ENCODE results near the gene GABBR1.

- TF ChIP-seq RFX5 (IDR thresholded peaks at IDR 0.05; ENCODE audit: low read length) (no peak), TCF12 (IDR thresholded peaks at IDR 0.05) (no peak), MAX (IDR thresholded peaks at IDR 0.05; ENCODE audit: low read depth) (no peak), EP300 (IDR thresholded peaks at IDR 0.05; ENCODE audit: borderline replicate concordance in 1 of 2, low read depth in 1 of 2, low read length in 1 of 2) (no peak)
- TF ChIP-seq, protein P1, sequence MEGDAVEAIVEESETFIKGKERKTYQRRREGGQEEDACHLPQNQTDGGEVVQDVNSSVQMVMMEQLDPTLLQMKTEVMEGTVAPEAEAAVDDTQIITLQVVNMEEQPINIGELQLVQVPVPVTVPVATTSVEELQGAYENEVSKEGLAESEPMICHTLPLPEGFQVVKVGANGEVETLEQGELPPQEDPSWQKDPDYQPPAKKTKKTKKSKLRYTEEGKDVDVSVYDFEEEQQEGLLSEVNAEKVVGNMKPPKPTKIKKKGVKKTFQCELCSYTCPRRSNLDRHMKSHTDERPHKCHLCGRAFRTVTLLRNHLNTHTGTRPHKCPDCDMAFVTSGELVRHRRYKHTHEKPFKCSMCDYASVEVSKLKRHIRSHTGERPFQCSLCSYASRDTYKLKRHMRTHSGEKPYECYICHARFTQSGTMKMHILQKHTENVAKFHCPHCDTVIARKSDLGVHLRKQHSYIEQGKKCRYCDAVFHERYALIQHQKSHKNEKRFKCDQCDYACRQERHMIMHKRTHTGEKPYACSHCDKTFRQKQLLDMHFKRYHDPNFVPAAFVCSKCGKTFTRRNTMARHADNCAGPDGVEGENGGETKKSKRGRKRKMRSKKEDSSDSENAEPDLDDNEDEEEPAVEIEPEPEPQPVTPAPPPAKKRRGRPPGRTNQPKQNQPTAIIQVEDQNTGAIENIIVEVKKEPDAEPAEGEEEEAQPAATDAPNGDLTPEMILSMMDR (IDR thresholded peaks at IDR 0.05), result no peak
Measured at GRCh38 chr6:29591677-29592076, 41.3 kb downstream of the GABBR1 start.
